ENCODE data around the gene PIK3CD.

Gene PIK3CD

DNA sequence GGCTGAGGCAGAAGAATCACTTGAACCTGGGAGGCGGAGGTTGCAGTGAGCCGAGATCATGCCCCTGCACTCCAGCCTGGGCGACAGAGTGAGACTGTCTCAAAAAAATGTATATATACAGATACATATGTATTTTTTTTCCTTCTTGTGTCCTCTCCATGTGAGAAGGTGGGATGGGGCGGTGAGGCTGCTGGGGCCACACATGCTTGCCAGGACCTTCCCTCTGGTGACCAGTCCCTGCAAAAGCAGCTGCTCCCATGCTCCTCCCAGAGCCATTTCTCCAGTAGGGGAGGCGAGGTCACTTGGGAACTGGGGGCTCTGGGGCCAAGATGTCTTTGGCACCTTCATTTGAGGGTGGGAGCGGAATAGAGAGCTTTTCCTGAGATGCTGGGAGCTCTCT is 74.9 kb downstream of the PIK3CD start:
- DNase-seq (ENCODE audit: low read depth), result no peak
- no peak overlapping the region for H3K4me3 ChIP-seq (ENCODE audit: low read length)
- TF ChIP-seq CTCF (conservative IDR thresholded peaks at IDR 0.05; ENCODE audit: low read depth, low read length), result no peak

- H3K4me3 ChIP-seq (ENCODE audit: low read length), result no peak overlapping the region
- TF ChIP-seq CTCF (conservative IDR thresholded peaks at IDR 0.05; ENCODE audit: low read depth, low read length), result no peak
- DNase-seq (ENCODE audit: low read depth), result no peak
These were observed 75.5 kb downstream of the PIK3CD start for GRCh38 chr1:9726905-9727595.

DNA sequence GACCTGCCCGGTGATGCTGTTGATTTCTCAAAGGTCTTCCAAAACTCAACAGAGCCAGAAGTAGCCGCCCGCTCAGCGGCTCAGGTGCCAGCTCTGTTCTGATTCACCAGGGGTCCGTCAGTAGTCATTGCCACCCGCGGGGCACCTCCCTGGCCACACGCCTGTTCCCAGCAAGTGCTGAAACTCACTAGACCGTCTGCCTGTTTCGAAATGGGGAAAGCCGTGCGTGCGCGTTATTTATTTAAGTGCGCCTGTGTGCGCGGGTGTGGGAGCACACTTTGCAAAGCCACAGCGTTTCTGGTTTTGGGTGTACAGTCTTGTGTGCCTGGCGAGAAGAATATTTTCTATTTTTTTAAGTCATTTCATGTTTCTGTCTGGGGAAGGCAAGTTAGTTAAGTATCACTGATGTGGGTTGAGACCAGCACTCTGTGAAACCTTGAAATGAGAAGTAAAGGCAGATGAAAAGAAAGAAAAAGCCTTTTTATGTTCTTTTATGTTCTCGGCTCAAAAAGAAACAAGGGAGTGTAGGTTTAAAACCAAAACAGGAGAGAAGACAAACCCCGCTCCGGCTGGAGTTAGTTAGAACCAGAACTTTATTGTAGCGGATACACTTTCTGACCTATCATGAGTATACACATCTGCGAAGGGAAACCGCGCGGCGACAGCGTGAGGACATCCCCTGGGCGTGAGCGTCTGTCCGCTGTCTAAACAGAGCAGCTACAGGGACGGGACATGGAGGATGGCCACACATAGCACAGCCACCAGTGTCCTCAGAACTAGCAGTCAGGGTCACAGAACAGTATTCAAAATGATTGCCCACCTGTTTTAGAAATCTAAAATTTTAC is 77.1 kb downstream of the PIK3CD start:
- no peak for TF ChIP-seq CTCF (conservative IDR thresholded peaks at IDR 0.05; ENCODE audit: low read depth, low read length)
- H3K4me3 ChIP-seq (ENCODE audit: low read length), result no peak overlapping the region
- no peak for DNase-seq (ENCODE audit: low read depth)

- DNase-seq (ENCODE audit: low read depth), result no peak
- H3K4me3 ChIP-seq (ENCODE audit: low read length), result no peak overlapping the region
- TF ChIP-seq CTCF (conservative IDR thresholded peaks at IDR 0.05; ENCODE audit: low read depth, low read length), result no peak
These were observed 78.0 kb downstream of the PIK3CD start for GRCh38 chr1:9729523-9729922.

GRCh38 chr1:9730096-9730901 is 78.8 kb downstream of the PIK3CD start:
- no peak for TF ChIP-seq CTCF (conservative IDR thresholded peaks at IDR 0.05; ENCODE audit: low read depth, low read length)
- DNase-seq (ENCODE audit: low read depth), result no peak
- no peak overlapping the region for H3K4me3 ChIP-seq (ENCODE audit: low read length)

- no peak overlapping the region for H3K4me3 ChIP-seq (ENCODE audit: low read length)
- TF ChIP-seq CTCF (conservative IDR thresholded peaks at IDR 0.05; ENCODE audit: low read depth, low read length), result no peak
- no peak for DNase-seq (ENCODE audit: low read depth)
These were observed 79.6 kb downstream of the PIK3CD start for GRCh38 chr1:9731051-9731537.

Measured in retinal pigment epithelial cell (primary cell).